Measurements from ENCODE around the gene SLC35F1.

GRCh38 chr6:118083711-118084110 lies 176.6 kb downstream of the SLC35F1 start:
- no peak for TF ChIP-seq CTCF (IDR thresholded peaks at IDR 0.05)
- no peak for TF ChIP-seq POLR2A (IDR thresholded peaks at IDR 0.05)
